ENCODE measurements around the gene CBLN3. TPM values are rescaled to one million over a fixed set of nuclear protein-coding genes. Genes with fewer than 3 reads are reported as not detected.

The CBLN3 gene
- total and polyA plus RNA-seq, 9 of the 15 experiments (the other 6 are each of a cell fraction or from before 2014, with no cell fraction given): 0.05 to 0.59 (median 0.26) TPM; not detected in 1

- TF ChIP-seq REST (IDR thresholded peaks at IDR 0.05; ENCODE audit: borderline replicate concordance): no peak
- TF ChIP-seq REST (CRISPR knock-in tag; IDR thresholded peaks at IDR 0.05; ENCODE audit: low read depth): peak; percentile 32; the same call in 1 of the 2 replicates
- no peak for TF ChIP-seq CHD1 (IDR thresholded peaks at IDR 0.05; ENCODE audit: low read length)
- no peak for TF ChIP-seq ARID1B (IDR thresholded peaks at IDR 0.05)
- no peak; the same call in none of the 2 replicates for TF ChIP-seq NFIC (IDR thresholded peaks at IDR 0.05)
- TF ChIP-seq CTCFL (IDR thresholded peaks at IDR 0.05; ENCODE audit: borderline replicate concordance, insufficient read depth, low read depth, low read length, poor library complexity, severe bottlenecking): no peak
- no peak for TF ChIP-seq MYNN (IDR thresholded peaks at IDR 0.05)
- no peak for TF ChIP-seq MYNN (CRISPR knock-in tag; IDR thresholded peaks at IDR 0.05)
- no peak; the same call in 1 of the 2 replicates for TF ChIP-seq MAX (CRISPR knock-in tag; IDR thresholded peaks at IDR 0.05)
- no peak for TF ChIP-seq CHD2 (IDR thresholded peaks at IDR 0.05; ENCODE audit: low read depth, low read length)
- peak in 1 of 3 experiments; percentile 57 for TF ChIP-seq YY1 (IDR thresholded peaks at IDR 0.05; ENCODE audit: borderline replicate concordance in 1 of 3, control insufficient read depth in 1 of 3, extremely low read depth in 1 of 3, insufficient read depth in 3 of 3, insufficient read length in 1 of 3, insufficient replicate concordance in 2 of 3, low read depth in 1 of 3, low read length in 2 of 3)
- TF ChIP-seq HDAC8 (tag; IDR thresholded peaks at IDR 0.05): no peak
- TF ChIP-seq PHF8 (IDR thresholded peaks at IDR 0.05; ENCODE audit: borderline replicate concordance, low read length): peak; percentile 85
- no peak for TF ChIP-seq IRF2 (CRISPR knock-in tag; IDR thresholded peaks at IDR 0.05)
- TF ChIP-seq GATAD2B (IDR thresholded peaks at IDR 0.05; ENCODE audit: borderline replicate concordance): peak; percentile 88; the same call in 1 of the 2 replicates
- peak; percentile 82 for TF ChIP-seq L3MBTL2 (IDR thresholded peaks at IDR 0.05)
- no peak for TF ChIP-seq ZNF3 (CRISPR knock-in tag; IDR thresholded peaks at IDR 0.05)
- no peak; the same call in 1 of the 2 replicates for TF ChIP-seq BRD4 (IDR thresholded peaks at IDR 0.05)
Observed at GRCh38 chr14:24429395-24430142, at the start of gene CBLN3, which contains the start of gene KHNYN (continued).
